A172 (cell line): ENCODE results near the gene MRPS5. TPM values are rescaled to one million over a fixed set of nuclear protein-coding genes. Genes with fewer than 3 reads are reported as not detected.
"Not testable (repeated sequence)": the region's sequence is repeated elsewhere in the genome, so short reads cannot be mapped to it uniquely, and the experiment has no call there.

ENCODE experiments used
- DNase-seq: peaks from one replicate; pipeline ENCODE4 v3.0.0-alpha.2; 2015; ENCODE audit warnings: low spot score
- total RNA-seq: library from RNA; depleted of rRNA; stranded (reverse); fragments of >200 nt; shearing (Covaris generic); gene quantifications from 2 replicates; pipeline ENCODE4 v1.2.3, GENCODE V29; 2014

The MRPS5 gene
- total RNA-seq, 1 experiment from 2014 or later, result 84.4 TPM

DNA sequence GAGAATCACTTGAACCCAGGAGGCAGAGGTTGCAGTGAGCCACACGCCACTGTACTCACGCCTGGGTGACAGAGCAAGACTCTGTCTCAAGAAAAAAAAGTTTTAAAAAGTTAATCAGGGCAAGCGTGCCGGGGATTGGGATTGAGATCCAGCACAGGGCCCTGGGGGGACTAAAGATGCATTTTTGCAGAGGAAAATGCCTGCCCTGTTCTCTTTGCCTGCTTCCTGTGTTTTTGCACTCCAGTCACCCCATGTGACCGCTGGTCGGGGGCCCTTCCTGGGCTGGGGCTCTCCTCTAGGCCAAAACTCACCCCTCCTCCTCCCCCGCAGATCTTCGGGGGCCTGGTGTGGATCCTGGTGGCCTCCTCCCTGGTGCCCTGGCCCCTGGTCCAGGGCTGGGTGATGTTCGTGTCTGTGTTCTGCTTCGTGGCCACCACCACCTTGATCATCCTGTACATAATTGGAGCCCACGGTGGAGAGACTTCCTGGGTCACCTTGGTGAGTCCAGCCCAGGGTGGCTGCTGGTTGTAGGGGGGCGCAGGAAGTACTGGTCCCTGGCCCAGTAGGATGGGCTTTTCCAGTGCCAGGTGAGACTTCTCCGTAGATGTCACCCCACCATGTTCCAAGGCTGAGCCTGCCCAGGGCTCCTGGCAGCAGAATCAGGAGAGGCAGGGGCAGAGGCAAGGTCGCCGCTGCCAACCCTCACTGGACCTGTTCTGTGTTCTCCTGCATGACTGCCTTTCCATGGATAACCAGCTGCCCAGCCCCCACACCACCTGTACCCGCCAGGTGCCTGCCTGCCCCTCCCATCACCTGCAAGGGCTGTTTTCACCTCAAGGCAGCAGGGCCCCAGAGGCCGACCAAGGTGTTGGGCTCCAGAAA lies 73.7 kb downstream of the MRPS5 start:
- DNase-seq, result no peak

DNA sequence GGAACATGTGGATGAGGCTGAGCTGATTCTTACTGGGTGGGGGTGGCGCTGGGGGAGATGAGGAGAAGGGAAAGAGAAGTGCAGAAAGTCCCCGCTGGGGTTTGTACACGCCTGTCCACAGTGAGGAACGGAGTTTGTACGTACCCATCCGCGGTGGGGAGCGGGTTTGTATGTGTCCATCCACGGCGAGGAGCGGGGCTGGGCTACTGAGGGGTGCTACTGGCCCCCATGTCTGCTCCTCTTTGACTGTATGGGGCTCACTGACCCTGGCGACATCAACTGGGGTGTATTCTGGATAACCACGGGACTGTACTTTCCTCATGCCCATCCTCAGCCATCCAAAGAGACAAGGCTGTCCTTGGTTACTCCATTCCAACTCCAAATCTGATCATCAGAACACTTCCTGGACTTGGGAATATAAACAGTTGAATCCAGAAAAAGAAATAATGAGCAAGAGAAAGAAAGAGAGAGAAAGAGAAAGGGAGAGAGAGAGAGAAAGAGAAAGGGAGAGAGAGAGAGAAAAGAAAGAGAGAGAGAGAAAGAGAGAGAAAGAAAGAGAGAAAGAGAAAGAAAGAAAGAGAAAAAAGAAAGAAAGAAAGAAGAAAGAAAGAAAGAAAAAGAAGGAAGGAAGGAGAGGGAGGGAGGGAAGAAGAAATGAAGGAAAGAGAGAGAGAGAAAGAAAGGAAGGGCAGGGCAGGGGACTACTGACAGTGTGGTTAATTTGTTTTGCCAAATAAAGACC lies 75.1 kb downstream of the MRPS5 start:
- no peak for DNase-seq

DNA sequence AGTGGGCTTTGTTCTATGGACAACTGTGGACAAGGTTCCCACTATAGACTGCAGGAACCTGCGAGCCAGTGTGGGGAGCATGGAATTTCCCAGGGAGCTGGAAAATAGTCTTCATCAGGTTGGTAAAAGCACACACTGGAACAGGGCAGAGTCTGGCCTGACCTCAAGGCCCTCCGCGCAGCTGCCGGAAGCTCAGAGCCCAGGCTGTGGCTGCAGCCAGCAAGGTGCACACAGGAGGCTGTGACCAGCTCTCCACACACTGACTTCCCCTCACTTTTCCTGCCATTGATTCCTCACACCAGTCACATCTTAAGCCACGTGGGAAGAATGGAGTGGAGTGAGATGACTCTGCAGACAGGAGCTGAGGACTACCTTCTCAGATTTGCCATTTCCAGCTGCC lies 77.0 kb downstream of the MRPS5 start:
- no peak for DNase-seq

DNA sequence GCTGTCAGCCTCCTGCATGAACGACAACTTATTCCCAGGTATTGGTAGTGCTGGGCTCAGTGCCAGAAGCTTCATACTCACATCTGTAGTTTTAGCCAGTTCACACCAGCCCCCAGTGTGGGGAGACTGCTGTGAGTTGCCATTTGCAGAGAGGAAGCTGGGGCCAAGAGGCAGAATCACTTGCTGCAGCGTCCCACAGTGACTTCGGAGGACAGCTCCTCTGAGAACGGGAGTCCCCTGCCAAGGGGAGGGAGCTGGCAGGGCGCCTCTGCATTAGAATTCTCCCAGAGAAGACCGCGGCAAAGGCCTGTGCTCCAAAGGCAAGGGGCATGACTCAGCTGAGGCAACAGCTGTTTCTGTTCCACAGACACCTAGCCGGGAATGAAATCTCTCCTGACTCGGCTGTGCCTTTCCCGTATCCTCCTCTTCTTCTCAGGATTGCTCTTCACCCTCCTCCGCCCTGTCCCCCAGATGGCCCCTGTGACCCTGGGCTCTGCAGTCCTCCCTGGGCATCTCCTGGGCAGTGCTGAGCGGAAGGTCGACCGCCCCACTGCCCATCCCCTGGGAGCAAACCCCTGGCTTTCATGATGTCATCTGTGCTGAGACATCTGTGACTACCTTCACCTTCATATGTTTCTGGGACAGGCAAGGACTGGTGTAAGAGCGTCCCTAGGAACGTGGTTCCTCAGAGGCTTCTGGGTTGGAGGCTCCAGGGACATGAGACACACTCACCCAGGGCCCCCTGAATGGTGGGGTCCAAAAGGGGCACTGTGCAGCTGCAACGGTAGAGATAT lies 78.1 kb downstream of the MRPS5 start:
- peak; percentile 88 for DNase-seq

DNA sequence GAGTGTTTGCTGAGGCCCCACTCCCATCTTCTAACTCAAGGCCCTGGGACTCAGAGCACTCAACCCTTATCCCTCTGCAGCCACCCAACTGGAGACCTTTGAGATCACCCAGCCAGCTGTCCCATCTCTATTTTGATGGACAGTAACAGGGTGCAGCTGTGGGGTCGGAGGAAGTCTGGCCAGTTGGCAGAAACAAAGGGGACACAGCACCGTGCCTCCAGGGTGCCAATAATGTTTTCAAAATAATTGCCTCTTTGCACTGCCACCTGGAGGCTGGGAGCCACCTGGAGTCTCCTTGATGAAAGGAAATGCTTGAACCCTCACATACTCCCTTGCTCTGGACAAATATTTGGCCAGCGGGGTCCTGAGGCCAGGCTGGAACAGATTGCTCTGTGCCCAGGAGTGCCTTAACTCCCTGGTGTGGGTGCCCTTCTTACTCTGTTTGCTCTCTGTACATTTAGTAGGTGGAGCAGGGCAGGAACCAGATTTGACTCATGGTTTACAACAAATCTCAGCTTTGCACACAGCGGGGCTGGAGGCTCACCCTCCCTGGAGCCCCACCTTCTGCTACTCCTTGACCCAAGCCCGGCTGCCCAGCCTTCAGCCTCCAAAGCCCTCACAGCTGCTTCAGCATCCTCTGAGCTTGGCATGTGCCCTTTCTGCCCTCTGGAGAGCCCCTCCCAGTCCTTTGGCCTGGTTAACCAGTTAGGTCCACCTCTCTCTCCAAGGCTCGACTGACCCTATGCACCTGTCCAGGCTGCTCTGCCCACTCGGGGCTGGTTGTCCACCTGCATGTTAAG lies 78.9 kb downstream of the MRPS5 start:
- no peak for DNase-seq

DNA sequence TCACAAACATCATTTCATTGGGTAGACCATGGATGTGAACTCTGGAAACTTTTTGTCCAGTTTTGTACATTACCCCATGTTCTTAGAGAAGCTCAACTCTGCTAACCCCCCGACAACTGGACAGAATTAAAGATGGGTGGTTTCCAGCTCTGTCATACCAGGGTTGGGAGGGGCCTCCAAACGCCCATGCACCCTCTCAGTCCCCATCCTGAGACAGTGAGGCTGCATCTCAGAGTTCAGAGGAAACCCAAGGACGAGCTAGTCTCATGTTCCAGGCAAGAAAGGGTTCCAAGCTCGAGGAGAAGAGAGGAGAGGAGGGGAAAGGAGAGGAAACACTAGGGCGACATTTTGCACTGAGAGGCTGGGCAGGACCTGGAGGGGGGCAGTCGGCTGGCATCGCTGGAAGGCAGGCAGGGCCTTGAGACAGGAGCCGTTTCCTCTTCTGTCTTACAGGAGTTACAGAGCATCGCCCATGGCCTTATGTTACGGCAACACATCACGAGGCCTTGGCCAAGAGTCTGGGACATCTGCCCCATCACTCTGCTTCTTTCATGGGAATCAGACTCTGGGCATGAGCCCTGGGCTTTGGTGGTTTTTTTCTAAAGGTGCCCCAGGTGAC lies 79.7 kb downstream of the MRPS5 start:
- DNase-seq, result no peak

DNA sequence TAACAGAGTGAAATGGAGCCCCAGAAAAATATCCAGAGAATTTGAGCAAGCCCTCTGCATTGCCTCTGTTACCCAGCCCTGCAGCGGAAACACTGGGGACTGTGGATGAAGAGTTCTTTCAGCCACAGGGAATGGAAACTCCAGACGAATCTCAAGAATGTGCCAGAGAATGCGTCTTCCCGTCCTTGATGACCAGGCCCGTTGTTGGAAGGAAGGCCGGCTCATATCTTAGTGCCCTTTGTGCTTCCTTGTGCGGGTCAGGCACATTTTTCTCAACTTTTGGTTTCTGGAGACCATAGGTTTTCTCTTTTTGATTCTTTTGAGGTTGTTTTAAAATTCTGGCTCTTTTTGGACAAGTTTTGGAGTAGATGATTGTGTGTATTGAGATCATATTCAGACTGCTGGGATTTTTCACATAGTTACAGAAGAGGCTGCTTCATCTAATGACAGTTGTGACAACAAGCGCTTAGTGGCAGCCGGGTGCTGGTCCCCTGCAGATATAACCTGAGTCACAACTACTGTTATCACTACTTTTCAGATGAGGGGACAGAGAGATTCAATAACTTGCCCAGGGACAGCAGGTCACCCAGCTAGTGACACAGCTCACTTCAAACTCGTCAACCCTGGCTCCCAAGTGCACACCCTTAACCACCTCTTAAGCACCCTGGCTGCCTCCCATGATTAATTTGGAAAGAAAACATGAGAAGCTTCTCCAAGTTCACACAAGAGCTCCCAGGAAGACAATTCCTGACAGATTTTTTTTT lies 80.4 kb downstream of the MRPS5 start:
- no peak for DNase-seq

DNA sequence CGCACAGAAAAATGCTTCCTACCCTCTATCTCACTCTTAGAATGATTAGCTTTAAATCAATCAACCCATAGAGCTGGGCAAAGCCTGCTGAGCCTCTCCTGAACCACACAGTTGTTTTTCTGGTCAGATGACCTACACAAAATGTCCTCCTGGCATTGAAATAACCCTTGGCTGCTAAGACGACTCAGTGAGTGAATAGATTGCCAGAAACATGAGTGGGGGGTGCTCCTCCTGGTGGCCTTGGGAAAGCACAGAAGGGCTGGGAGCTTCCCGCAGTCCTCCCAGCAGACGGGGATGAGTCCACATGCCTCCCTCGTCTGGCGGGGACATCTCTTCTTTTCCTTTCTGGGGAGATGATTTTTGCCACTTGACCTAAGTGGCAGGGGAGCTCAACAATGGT lies 81.2 kb downstream of the MRPS5 start:
- DNase-seq, result no peak

DNA sequence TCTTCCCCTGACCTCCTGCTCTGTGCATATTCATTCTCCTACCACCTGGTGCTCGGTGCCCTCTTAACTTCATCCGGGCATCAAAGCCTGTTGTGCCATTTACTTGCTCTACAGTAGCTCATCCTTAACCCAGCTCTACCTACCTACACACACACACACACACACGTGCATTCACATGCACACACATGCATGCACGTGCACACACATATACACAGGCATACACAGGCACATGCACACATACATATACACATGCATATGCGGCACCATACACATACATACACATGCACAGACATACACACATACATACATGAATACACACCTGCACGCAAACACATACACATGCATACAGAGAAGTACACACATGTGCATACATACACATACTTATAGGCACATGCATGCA lies 81.6 kb downstream of the MRPS5 start:
- DNase-seq, result no peak

DNA sequence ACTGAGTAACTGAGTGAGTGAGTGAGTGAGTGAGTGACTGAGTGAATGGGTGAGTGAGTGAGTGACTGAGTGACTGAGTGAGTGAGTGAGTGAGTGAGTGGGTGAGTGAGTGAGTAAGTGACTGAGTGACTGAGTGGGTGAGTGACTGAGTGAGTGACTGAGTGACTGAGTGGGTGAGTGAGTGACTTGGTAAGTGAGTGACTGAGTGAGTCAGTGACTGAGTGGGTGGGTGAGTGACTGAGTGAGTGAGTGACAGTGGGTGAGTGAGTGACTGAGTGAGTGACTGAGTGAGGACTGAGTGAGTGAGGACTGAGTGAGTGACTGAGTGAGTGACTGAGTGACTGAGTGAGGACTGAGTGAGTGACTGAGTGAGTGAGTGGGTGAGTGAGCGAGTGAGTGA lies 82.2 kb downstream of the MRPS5 start:
- no peak for DNase-seq

DNA sequence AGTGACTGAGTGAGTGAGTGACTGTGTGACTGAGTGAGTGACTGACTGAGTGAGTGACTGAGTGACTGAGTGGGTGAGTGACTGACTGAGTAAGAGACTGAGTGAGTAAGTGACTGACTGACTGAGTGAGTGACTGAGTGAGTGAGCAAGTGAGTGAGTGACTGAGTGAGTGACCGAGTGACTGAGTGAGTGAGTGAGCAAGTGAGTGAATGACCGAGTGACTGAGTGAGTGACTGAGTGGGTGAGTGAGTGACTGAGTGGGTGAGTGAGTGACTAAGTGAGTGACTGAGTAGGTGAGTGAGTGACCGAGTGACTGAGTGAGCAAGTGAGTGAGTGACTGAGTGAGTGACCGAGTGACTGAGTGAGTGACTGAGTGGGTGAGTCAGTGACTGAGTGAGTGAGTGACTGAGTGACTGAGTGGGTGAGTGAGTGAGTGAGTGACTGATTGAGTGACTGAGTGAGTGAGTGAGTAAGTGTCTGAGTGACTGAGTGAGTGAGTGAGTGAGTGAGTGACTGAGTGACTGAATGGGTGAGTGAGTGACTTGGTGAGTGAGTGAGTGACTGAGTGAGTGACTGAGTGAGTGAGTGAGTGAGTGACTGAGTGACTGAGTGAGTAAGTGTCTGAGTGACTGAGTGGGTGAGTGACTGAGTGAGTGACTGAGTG lies 82.8 kb downstream of the MRPS5 start:
- DNase-seq, result no peak

DNA sequence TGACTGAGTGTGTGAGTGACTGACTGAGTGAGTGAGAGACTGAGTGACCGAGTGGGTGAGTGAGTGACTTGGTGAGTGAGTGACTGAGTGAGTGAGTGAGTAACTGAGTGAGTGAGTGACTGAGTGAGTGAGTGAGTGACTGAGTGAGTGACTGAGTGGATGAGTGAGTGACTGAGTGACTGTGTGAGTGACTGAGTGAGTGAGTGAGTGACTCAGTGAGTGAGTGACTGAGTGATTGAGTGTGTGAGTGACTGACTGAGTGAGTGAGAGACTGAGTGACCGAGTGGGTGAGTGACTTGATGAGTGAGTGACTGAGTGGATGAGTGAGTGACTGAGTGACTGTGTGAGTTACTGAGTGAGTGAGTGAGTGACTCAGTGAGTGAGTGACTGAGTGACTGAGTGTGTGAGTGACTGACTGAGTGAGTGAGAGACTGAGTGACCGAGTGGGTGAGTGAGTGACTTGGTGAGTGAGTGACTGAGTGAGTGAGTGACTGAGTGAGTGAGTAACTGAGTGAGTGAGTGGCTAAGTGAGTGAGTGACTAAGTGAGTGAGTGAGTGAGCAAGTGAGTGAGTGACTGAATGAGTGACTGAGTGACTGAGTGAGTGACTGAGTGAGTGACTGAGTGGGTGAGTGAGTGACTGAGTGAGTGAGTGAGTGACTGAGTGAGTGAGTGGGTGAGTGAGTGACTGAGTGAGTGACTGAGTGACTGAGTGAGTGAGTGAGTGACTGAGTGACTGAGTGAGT lies 83.6 kb downstream of the MRPS5 start:
- not testable (repeated sequence) for DNase-seq

DNA sequence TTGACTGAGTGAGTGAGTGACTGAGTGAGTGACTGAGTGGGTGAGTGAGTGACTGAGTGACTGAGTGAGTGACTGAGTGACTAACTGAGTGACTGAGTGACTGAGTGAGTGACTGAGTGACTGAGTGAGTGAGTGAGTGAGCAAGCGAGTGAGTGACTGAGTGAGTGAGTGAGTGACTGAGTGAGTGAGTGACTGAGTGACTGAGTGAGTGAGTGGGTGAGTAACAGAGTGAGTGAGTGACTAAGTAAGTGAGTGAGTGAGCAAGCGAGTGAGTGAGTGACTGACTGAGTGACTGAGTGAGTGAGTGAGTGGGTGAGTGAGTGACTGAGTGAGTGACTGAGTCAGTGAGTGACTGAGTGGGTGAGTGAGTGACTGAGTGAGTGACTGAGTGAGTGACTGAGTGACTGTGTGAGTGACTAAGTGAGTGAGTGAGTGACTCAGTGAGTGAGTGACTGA lies 84.2 kb downstream of the MRPS5 start:
- no peak for DNase-seq

DNA sequence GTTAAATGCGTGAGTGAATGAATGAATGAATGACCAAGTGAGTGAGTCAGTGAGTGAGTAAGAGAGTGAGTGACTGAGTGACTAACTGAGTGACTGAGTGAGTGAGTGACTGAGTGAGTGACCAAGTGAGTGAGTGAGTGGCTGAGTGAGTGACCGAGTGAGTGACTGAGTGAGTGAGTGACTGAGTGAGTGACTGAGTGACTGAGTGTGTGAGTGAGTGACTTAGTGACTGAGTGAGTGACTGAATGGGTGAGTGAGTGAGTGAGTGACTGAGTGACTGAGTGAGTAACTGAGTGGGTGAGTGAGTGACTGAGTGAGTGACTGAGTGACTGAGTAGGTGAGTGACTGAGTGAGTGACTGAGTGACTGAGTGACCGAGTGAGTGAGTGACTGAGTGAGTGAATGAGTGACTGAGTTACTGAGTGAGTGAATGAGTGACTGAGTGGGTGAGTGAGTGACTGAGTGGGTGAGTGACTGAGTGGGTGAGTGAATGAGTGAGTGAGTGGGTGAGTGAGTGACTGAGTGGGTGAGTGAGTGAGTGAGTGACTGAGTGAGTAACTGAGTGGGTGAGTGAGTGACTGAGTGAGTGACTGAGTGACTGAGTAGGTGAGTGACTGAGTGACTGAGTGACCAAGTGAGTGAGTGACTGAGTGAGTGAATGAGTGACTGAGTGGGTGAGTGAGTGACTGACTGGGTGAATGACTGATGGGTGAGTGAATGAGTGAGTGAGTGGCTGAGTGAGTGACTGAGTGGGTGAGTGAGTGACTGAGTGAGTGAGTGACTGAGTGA lies 84.8 kb downstream of the MRPS5 start:
- DNase-seq, result no peak
